ENCODE data around the gene RAPGEF3.

Gene RAPGEF3

GRCh38 chr12:47772094-47772660 lies 13.5 kb upstream of the RAPGEF3 start:
- Histone ChIP-seq H3K27me3 (no peaks in the 10 kb centered on the region), H3K36me3 (peaks cover 4% of the 10 kb centered on the region; the same call in 1 of the 2 replicates), H3K9me3 (no peaks in the 10 kb centered on the region), H3K4me3 (ENCODE audit: low read depth, low read length) (no peak overlapping the region), H3K4me1 (peaks cover 37% of the 10 kb centered on the region)
- TF ChIP-seq, protein P1, sequence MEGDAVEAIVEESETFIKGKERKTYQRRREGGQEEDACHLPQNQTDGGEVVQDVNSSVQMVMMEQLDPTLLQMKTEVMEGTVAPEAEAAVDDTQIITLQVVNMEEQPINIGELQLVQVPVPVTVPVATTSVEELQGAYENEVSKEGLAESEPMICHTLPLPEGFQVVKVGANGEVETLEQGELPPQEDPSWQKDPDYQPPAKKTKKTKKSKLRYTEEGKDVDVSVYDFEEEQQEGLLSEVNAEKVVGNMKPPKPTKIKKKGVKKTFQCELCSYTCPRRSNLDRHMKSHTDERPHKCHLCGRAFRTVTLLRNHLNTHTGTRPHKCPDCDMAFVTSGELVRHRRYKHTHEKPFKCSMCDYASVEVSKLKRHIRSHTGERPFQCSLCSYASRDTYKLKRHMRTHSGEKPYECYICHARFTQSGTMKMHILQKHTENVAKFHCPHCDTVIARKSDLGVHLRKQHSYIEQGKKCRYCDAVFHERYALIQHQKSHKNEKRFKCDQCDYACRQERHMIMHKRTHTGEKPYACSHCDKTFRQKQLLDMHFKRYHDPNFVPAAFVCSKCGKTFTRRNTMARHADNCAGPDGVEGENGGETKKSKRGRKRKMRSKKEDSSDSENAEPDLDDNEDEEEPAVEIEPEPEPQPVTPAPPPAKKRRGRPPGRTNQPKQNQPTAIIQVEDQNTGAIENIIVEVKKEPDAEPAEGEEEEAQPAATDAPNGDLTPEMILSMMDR (IDR thresholded peaks at IDR 0.05; ENCODE audit: low read depth, low read length): no peak; the same call in 1 of the 2 replicates
- no peak for DNase-seq

- Histone ChIP-seq H3K36me3 (peaks cover 4% of the 10 kb centered on the region; the same call in 1 of the 2 replicates), H3K4me3 (ENCODE audit: low read depth, low read length) (no peak overlapping the region), H3K9me3 (no peaks in the 10 kb centered on the region), H3K27me3 (no peaks in the 10 kb centered on the region), H3K4me1 (peaks cover 28% of the 10 kb centered on the region)
- TF ChIP-seq, protein P1 (IDR thresholded peaks at IDR 0.05; ENCODE audit: low read depth, low read length): no peak
- no peak for DNase-seq
Measured at GRCh38 chr12:47771304-47771703, 12.6 kb upstream of the RAPGEF3 start.

DNA sequence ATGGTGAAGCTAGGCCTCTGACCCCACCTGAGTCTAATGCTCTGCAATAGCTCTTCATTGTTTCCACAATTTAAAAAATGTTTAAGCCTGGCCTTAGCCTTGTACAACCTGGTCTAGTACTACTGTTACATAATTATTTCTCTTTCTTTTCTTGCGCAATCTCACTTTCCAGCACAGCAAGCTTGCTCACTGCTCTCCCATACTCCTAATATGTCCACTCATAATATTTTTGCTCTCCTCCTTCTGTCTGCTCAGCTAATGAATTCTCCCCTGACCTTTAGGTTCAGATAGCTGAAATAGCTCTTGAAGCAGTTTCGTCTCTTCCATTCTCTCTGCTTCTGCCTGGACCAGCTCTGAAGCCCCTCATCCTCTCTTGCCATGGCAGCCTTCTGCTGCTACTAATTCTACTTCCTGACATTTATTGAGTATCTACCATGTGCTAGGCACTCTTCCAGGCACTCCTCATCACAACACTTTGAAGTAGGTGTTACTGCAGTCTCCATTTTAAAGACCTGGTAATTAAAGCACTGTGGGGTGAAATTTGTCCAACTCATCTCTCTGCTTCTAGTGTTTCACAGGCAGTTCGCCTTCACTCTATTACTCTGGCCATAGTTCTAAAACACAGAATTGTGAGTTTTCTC lies 11.5 kb upstream of the RAPGEF3 start:
- peaks cover 24% of the 10 kb centered on the region for H3K4me1 ChIP-seq
- no peaks in the 10 kb centered on the region for H3K9me3 ChIP-seq
- H3K36me3 ChIP-seq: peaks cover 4% of the 10 kb centered on the region; the same call in 1 of the 2 replicates
- no peak for DNase-seq
- no peak overlapping the region for H3K4me3 ChIP-seq (ENCODE audit: low read depth, low read length)
- TF ChIP-seq, protein P1 (IDR thresholded peaks at IDR 0.05; ENCODE audit: low read depth, low read length): no peak
- H3K27me3 ChIP-seq: no peaks in the 10 kb centered on the region

GRCh38 chr12:47769234-47770085 lies 10.8 kb upstream of the RAPGEF3 start:
- Histone ChIP-seq H3K4me1 (peaks cover 23% of the 10 kb centered on the region), H3K4me3 (ENCODE audit: low read depth, low read length) (no peak overlapping the region)

GRCh38 chr12:47768323-47768811 lies 9.7 kb upstream of the RAPGEF3 start:
- H3K27me3 ChIP-seq: no peaks in the 10 kb centered on the region
- no peak for DNase-seq
- TF ChIP-seq, protein P1 (IDR thresholded peaks at IDR 0.05; ENCODE audit: low read depth, low read length): no peak
- H3K4me1 ChIP-seq: peaks cover 34% of the 10 kb centered on the region
- peaks cover 2% of the 10 kb centered on the region; the same call in 1 of the 2 replicates for H3K36me3 ChIP-seq
- H3K4me3 ChIP-seq (ENCODE audit: low read depth, low read length): no peak overlapping the region
- H3K9me3 ChIP-seq: no peaks in the 10 kb centered on the region

More at GRCh38 chr12:47769234-47770085, 10.8 kb upstream of the RAPGEF3 start:
- peaks cover 4% of the 10 kb centered on the region; the same call in 1 of the 2 replicates for H3K36me3 ChIP-seq
- DNase-seq: no peak
- no peaks in the 10 kb centered on the region for H3K27me3 ChIP-seq
- H3K9me3 ChIP-seq: no peaks in the 10 kb centered on the region
- TF ChIP-seq, protein P1 (IDR thresholded peaks at IDR 0.05; ENCODE audit: low read depth, low read length): no peak
